GM21447 (cell line): ENCODE data around the gene BCL11A.

ENCODE experiments used
- ATAC-seq: cut with Tn5 transposase; IDR thresholded peaks from one replicate; pipeline ENCODE4 v1.9.1; 2021; ENCODE audit not compliant: unreplicated experiment

The BCL11A gene

DNA sequence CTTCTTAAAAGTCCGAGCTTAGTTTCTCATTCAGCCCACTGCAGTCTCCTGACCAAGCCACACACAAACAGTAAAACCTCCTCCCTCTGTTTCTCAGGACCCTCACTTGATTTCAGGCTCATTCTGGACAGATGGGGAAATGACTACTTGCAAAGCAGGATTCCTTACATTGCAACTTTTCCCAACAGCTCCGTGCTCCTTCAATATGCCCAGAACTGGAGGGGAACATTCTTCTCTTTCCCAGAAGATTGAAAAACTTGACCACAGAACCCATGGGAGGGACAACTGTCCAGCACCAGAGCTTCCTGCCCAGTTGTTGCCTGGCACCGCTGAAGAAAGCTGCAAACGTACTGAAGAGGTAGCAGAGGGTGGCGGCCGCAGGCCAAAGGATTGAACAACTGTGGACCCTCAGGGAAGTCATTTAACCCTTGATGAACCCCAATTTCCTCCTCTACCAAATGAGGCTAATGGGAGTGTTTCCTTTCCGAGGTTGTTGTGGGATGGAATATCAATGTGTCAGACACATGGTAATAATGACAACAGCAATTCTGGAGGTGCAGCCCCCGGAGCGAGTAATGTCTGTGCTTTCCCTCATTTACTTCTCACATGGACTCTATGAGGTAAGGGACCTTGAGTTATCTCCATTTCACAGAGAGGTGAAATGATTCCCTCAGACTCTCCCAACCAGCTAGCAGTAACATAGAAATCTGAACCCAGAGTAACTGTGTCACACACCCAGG lies 25.0 kb downstream of the BCL11A start:
- no peak for ATAC-seq

DNA sequence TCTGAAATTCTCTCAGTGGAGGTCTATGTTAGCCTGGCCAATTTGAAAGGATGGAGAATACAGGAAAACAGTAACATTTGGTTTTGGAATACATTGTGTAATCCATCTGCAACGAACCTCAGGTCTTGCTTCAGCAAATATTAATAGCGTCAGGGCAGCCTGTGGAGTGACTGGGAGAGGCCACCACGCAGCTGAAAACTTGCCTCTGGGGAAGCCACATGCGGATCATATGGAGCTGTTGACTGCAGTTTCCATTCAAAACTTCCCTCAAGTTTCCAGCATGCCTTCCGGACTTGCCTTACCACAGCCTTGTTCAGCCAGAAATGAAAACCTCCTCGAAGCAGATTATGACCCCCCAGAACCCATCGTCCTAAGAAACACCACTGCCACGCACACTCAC lies 25.7 kb downstream of the BCL11A start:
- no peak for ATAC-seq

DNA sequence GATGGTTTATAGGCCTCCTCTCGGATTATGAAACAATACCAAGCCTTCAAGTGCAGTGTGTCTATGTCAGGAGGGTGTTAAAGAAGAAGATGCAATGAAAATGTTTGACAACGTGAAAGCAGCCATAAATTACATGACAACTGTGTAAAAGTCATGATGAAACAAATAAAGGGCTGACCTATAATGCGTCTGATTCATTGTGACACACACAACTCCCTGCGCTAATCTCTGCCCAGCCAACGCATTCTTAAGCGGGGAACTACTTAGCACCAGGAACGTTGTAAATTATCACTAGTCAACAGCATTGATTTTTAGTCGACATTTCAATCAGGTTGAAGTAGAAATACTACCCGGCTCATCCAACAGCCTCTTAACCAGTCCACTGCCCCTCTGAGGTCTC lies 26.8 kb downstream of the BCL11A start:
- ATAC-seq: no peak

DNA sequence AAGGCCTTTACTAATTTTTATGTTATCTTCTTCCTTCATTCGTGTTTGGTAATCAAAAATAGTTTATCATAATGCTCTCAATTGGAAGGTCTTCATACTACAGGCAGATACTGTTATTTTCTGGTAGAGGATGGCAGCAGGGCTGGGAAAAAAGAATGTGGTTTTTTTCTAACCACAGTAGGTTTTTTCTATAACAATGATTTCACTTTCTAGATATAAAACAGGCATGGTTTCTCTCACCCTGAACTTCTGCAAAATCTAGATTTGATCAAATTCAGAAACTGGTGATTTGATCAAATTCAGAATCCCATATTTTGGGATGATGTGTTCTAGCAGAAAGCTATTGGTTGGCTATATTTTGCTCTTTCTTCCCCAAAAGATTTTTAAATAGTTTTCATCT lies 27.6 kb downstream of the BCL11A start:
- ATAC-seq: no peak

DNA sequence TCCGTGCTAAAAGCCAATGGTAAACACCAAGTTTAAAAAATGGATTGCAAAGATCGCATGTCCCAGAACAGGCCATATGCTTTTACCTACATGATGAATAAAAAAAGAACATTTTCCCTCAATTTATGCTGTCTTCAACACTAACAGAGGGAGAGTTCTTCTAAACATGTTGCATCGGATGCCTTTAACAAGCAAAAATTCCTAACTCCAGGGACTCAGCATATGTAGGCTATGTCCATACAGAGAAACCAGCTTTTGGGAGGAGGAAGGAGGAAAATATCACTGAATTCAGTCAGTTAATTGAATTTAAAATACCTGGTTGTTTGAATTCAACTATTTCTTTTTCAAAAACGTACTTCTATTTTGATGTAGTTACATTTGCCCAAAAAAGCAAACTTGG lies 28.6 kb downstream of the BCL11A start:
- no peak for ATAC-seq

DNA sequence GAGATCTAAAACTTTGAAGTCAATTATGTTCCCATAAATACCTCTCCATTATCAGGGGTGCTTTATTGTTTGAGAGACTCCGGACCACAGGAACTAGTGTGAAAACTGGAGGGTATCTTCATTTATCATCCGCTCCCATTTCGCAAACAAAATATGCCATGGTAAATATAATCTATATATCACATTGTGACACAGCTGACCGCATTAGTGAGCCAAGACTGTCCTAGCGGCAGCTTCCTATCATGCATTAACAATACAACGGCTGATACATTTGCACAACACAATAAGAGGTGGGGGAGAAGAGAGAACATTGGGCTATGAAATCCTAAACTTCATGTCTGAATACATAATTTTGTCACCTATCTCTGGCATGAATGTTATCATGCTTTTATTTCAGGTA lies 29.5 kb downstream of the BCL11A start:
- ATAC-seq: no peak

DNA sequence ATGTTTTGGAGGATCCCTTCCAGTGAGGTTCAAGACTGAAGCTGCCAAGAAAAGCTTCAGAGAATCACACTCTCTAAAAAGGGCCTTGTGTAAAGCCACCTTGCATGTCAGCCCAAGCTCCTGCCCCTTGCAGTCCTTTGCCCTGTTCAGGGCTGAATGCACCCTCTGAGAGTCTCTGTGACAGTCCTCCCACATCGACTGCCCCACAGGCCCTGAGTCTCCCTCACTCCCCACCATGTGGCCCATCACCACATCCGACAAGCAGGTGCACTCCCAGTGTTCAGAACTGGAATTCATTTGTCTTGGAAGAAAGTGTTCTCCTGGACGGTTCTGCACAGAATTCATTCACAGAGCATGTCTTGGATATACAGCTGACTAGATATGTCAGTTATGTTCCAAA lies 31.0 kb downstream of the BCL11A start:
- ATAC-seq: no peak

DNA sequence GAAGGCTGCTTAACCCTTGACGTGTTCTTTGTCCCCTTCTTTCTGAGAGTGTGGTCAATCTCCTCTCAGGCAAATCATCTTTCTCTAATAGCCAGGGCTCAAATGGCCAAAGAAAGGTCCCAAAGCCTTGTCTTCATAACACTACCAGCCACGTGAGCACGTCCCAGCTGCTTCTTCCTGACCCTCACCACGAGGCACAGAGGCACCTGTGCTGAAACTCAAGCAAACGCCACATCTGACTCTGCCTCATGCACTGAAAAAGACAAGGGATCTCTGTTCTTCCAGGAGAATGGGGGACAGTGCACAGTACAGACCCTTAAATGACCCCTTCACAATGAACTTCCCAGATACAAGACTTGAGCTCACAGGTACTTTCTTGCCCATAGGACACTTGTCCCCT lies 31.8 kb downstream of the BCL11A start:
- no peak for ATAC-seq

DNA sequence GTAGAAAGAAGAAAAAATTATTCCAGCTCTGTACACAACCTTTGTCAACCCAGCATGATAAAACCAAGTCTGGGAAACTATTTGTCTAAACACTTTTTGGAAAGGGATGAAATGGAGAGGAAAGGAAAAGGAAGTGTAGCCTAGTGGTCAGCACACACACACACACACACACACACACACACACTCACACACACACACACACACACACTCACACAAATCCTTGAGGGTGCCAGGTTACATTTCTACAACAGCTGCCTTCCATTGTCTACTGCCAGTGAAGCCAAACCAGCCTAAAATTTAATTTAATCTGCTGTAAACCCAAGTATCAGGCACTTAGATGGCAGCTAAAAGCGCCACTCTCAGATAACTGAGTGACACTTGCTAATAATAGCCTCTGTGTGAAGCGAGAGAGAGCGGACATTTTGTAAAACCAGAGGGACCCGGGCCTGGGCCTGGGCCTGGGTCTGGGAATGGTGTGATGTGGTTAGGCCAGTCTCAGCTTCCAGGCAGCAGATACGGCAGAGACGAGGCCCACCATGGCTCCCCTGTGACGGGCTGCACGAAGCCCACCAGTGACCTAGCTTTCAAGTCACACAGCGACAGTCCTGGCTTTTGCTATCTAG lies 32.4 kb downstream of the BCL11A start:
- no peak for ATAC-seq

DNA sequence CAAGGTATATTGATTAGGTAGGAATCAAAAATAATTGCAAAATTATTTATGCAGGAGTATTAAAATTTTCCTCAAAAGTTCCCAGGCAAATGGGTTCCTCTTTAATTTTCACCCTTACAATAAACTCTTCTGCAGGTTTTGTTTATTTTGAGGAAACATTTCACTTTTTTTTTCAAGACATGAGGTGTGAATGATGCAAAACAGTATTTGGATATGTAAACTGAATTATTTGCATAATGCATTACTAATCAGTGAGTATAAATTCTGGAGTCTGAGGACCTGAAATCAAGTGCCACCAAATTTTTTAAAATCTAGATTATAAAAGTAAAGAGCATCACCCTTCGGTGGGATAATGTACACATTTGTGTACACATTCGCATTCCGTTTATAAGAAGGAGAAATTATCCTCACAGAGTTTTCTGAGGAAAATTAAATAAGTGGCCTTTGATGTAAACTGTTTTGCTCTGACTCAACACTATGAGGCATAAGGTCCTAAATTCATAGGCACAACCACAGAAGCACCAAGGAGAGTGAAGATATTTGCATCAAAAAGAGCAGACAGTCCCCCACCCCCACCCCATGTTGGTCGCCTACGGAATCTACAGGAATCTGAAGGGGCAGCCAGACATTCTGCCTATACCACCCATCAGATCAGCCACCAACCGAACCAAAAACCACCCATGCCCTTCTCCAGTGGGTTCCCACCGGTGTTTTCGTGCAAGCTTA lies 33.1 kb downstream of the BCL11A start:
- ATAC-seq: no peak

DNA sequence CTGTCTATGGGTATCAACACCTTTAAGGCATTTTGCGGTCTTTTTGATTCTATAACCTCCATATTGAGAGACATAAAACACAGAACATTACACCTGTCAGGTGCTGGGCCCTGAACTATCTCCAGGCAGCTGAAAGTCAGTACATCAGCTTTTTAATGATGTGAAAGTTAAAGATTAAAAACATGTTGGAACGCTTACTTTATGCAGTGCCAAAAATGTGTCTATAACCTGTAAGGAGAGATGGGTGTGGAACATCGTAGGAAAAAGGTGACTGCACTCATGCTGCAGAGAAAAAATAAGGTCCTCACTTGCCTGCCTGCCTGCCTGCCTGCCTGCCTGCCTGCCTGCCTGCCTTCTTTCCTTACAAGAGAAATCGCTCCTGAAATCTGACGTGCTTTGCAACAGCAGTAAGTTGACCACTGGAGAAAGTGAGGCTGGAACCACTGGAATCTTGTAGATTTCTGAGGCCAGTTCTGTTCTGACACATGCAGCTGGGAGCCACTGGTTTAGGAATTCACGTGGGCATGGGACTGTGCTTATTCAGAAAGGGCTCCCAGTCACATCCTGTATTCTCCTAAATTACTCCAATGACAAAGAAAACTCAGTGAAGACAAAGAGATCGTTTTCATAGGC lies 34.1 kb downstream of the BCL11A start:
- ATAC-seq: no peak

DNA sequence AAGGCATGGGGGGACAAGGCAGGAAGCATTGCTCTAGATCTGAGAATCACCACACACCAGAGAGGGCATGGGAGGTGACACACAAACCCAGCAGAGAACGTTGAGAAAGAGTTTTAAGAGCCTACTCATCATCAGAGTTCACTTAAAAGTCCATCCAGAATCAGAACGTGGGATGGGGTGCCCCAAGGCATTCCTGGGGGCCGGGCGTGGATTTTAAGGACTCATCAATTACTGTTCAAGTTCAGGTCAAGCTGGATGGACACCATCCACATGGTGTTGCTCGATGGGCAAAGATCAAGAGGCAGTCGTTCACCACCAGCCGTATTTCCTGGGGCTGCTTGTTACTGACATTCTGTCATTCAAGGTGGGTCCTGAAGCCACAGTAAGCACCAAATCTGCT lies 34.9 kb downstream of the BCL11A start:
- no peak for ATAC-seq

DNA sequence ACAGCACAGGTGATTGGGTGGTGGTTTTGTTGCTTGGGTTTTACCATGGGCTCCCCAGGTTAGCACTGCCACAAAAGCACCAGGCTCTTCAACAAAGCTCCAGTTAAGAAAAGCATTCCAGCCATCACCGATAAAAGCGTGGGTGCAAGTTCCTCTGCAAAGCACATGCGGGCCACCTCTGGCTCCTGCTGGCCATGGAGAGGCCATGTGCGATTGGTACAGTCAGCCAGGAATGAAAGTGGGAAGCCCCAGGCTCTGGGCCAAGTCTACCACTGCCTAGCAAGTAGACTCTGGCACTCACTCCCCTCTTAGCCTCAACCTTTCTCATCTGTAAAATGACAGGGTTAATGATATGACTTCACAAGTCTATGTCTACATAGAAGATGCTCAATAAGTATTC lies 36.0 kb downstream of the BCL11A start:
- no peak for ATAC-seq

DNA sequence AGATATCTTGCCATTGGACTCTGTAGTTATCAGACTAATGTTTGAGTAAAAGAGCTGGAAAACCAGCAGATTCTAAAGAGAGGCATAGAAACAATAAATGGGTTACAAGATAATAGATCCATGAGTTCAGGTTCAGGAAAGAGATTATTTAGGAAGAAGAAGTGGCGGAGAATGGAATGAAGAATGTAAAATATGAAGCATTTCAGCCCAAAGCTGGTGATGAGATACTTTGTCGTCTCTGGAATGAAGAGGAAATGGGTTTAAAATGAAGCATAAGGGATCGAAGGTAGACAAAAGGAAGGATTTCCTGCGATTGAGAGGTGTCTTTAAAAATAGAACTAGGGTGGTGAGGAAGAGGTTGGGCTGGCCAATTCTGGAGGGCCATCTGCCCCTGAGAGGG lies 36.6 kb downstream of the BCL11A start:
- no peak for ATAC-seq

DNA sequence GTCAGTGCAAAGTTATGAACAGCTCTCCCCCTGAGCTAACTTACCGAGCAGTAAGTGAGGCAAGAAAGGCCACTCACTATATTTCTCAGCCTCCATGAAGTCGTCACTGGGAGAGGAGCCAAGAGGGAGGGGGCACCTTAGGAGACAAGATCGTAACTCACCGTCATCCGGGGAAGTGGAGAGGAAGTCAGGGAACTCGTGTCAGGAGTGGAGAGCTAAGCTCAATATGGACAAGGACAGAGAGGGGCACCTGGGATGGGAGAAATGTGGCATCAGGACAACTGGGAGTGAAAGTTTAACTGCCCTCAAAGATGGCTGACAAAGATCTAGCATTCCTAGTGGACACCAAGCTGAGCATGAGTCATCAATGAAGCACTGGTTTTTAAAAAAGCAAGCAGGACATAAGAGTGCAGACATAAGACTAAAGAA lies 37.1 kb downstream of the BCL11A start:
- no peak for ATAC-seq

DNA sequence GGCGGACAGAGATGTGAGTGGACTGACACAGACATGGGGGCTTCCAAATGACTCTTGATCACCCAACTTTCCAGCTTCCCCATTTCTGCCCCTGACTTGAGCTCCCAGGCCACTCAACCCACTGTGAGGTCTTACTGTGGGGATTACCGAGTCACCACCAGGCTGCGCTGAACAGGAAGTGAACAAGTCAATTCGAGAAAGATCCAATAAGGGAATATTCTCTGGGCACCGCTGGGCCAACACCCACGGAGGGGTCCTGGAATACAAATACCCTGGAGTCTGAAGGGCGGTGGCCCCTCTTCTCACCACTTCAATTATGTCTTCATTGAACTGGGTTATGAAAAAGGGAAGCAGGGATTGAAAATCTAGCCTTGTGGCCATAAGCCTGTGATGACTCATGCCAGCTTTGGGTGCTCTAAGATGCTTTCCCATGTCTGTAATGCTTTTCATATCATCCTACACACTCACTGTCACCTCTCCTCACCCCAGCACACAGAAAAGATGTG lies 37.7 kb downstream of the BCL11A start:
- peak; percentile 83 for ATAC-seq

DNA sequence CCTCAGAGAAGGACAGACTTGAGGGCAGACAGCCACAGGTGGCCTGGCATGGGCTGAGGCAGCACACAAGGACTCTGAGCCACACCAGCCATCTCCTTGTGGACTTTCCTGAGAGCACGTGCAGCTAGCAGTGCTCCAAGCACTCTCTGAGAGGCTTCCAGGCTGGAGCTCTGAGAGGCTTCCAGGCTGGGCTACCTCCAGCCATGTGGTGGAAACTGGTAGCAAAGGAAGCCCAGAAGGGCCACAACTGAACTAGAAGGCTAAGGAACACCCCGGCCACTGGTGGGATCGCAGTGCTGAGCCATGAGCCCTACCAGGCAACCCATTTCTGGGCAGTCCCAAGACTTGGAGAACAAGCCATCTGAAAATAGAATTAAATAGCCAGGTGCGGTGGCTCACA lies 39.5 kb downstream of the BCL11A start:
- no peak for ATAC-seq

DNA sequence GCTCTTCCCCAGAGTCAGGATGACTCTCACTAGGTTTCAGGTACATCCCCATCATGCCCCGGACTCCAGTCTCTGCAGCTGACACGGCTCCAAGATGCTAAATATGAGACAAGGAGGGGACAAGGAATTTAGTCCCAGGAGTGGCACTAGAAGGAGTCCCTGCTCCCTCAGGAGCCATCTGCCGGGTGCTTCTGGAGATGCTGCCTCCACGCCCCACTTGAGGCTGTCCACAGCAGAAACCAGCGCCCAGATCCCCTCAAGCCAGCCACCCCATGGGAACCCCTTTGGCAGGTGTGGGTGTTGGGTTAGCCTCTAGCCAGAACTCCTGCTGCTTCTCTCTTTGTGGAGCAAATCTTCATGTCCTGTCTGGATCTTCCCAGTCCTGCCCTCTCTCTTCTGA lies 40.3 kb downstream of the BCL11A start:
- ATAC-seq: no peak

DNA sequence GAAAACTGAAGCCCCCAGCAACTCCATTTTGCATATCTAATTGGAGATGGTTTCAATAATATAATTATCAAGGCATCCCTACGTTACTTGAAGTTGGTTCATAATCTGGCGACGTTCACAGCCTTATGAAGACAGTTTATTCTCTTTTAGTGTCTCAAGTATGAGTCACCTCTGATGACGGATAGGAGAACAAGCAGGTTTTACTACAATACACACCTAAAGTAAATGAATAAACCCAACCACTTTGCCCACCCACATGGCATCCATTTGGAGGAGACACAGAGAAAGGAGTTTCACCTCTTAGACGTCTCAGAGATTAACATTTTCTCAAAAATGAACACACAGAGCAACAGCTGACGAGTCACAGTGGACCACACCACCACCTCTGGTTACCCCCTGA lies 40.8 kb downstream of the BCL11A start:
- ATAC-seq: no peak

DNA sequence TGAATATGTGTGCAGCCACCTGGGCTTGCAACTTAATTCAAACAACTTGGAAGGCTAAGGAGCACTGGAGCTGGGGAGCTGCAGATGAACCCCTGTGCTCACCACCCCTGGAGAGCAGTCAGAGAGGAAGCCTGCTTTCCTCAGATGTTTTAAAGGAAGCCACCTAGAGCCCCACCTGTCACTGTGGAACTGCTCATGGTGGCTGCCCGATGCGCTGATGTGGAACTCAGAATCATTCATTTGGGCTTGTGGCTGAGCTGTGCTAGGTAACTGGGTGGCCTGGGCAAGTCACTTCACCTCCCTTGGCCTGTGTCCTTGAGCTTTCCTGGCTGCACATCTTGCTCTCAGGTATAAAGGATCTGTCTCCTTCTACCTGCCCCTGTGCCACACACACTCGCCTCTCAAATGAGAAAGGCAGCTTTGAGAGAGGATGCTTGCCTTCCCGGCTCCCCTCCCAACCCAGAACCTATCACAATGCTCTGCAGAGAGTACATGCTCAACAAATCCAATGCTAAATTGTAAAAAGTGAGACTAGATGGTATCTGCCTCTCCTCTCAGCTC lies 41.3 kb downstream of the BCL11A start:
- ATAC-seq: peak; percentile 31

DNA sequence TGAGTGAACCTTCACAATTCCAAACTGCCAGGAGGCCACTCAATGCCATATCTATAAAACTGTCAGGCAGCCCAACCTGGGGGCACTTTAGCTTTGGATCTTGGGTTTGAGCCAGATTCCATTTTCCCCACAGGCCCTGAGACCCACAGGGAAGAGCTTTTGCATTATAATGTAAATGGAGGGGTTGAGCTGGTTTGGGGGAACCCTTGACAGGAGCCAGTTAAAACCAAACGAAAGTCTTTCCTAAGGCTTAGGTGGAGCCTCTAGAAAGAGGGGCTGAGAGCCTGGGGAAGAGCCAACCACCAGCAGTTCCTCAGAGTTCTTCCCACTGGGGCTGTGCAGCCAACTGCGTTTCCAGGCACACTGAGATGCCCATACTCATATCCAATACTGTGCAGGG lies 42.7 kb downstream of the BCL11A start:
- ATAC-seq: no peak
